Activated naive CD8-positive, alpha-beta T cell treated with anti-CD3 and anti-CD28 coated beads, Interleukin-2, amount 10 ng/mL, durations not matched to agents 7 days and 5 days (primary cell): Measurements from ENCODE around the gene PPP4R2. TPM values are rescaled to one million over a fixed set of nuclear protein-coding genes. Genes with fewer than 3 reads are reported as not detected.
A peak's percentile ranks its signal among the peaks of the same experiment; 100 is the strongest.
"Not testable (repeated sequence)": the region's sequence is repeated elsewhere in the genome, so short reads cannot be mapped to it uniquely, and the experiment has no call there.

Experiments
- ATAC-seq: fragments of 150-1000 bp; cut with Tn5 transposase; one replicate; pipeline ENCODE4 v1.10.0; 2021; ENCODE audit warnings: low read depth, moderate library complexity
- POLR2A ChIA-PET: fragments of 350-600 bp; sonication (Branson Sonifier 250); formaldehyde crosslinking; loops from one replicate; lab custom pipeline; 2021; ENCODE audit warnings: antibody characterized with exemption; lab: Charles Lee
- DNase-seq: peaks from one replicate; pipeline ENCODE4 v3.0.0; 2021
- H3K27ac Mint-ChIP-seq: one replicate; pipeline ENCODE4 v1.8.0; 2022; ENCODE audit warnings: mild to moderate bottlenecking, mixed read lengths
- H3K27me3 Mint-ChIP-seq: one replicate; pipeline ENCODE4 v1.8.0; 2022; ENCODE audit warnings: mild to moderate bottlenecking, moderate library complexity, mixed read lengths
- H3K36me3 Mint-ChIP-seq: one replicate; pipeline ENCODE4 v1.8.0; 2021; ENCODE audit warnings: mild to moderate bottlenecking, mixed read lengths
- H3K4me1 Mint-ChIP-seq: one replicate; pipeline ENCODE4 v1.8.0; 2021; ENCODE audit warnings: mixed read lengths
- H3K4me3 Mint-ChIP-seq: one replicate; pipeline ENCODE4 v1.8.0; 2022; ENCODE audit warnings: mild to moderate bottlenecking, moderate library complexity, mixed read lengths
- H3K9me3 Mint-ChIP-seq: one replicate; pipeline ENCODE4 v1.8.0; 2021; ENCODE audit warnings: mixed read lengths
- total RNA-seq, 2 experiments: library from RNA; stranded (reverse); gene quantifications; one replicate each; pipeline ENCODE4 v1.2.3, GENCODE V29; 2021

PPP4R2 gene
- total RNA-seq, 2 experiments from 2014 or later: 66.3 to 72.0 TPM

DNA sequence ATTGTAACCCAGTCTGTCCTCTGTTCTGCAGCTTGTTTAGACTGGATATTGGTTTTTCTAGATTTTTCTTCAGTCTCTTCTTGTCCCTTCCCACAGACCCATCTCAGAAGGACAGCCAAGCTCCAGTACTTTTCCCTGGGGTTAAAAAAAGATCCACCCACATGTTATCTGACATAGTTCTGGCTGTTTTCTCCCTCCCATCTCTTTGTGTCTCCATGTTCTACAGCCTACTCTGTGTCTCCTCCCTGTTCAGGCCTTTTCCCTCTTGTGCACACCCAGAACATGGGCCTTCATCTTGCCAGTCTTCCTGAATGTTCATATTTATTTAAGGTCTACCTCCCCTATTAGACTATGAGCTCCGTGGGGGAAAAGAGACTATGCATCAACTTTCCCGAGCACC, 5.1 kb upstream of the PPP4R2 start:
- no peaks in the 10 kb centered on the region for H3K36me3 Mint-ChIP-seq
- DNase-seq: no peak
- POLR2A ChIA-PET: no interaction called here
- no peak overlapping the region for H3K4me3 Mint-ChIP-seq
- no peak for ATAC-seq
- H3K27me3 Mint-ChIP-seq: no peaks in the 10 kb centered on the region
- no peaks in the 10 kb centered on the region for H3K4me1 Mint-ChIP-seq
- H3K9me3 Mint-ChIP-seq: no peaks in the 10 kb centered on the region
- no peak overlapping the region for H3K27ac Mint-ChIP-seq

DNA sequence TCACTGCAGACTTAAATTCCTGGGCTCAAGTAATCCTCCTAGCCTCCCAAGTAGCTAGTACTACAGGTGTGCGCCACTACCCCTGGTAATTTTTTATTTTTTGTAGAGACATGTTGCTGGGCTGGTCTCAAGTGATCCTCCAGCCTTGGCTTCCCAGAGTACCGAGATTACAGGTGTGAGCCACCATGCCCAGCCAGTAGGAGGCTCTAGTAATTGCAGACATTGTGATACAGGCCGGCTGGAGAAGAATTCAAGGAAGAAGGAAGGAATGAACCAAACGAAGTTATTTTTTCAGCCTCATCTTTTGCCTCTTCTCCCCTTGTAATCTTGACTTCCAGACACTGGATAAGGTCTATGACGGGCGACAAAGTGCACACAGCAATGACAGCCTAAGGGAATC, 3.2 kb upstream of the PPP4R2 start:
- DNase-seq (no peak), ATAC-seq (no peak)
- POLR2A ChIA-PET: no interaction called here
- Mint-ChIP-seq H3K4me1 (peaks cover 5% of the 10 kb centered on the region), H3K9me3 (no peaks in the 10 kb centered on the region), H3K4me3 (no peak overlapping the region), H3K27ac (no peak overlapping the region), H3K36me3 (peaks cover 5% of the 10 kb centered on the region), H3K27me3 (no peaks in the 10 kb centered on the region)

DNA sequence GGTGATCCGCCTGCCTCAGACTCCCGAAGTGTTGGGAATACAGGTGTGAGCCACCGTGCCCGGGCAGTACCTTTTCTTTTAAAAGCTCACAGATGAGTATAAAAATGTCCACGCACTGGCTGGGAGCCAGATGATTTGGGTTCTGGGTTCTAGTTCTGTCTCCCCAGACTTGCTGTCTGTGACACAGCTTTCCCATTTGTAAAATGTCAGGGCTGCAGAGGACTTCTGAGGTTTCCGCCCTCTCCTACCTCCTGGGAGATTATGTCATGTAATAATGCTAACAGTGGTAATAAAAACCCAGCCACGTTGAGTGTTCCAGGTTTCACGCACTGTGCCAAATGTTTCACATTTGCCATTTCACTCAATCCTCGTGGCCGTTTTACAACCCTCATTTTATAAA, 1.3 kb upstream of the PPP4R2 start:
- H3K4me3 Mint-ChIP-seq: no peak overlapping the region
- H3K36me3 Mint-ChIP-seq: peaks cover 16% of the 10 kb centered on the region
- no peak for DNase-seq
- H3K27ac Mint-ChIP-seq: no peak overlapping the region
- no peak for ATAC-seq
- H3K9me3 Mint-ChIP-seq: no peaks in the 10 kb centered on the region
- peaks cover 22% of the 10 kb centered on the region for H3K4me1 Mint-ChIP-seq
- POLR2A ChIA-PET: interaction anchor here (3.7 kb wide), 1 partner anchor 29 kb away, joined by 12 read pairs; no protein-coding TSS in a partner anchor
- no peaks in the 10 kb centered on the region for H3K27me3 Mint-ChIP-seq

DNA sequence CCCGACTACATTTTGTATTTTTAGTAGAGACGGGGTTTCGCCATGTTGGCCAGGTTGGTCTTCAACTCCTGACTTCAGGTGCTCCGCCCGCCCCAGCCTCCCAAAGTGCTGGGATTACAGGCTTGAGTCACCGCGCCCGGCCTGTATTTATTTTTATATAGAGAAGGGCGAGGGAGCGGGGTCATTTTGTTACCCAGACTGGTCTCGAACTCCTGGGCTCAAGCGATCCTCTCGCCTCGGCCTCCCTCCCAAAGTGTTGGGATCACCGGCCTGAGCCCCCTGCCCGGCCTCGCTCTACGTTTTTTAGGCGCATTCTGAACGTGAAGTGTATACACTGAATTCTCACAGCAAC, 514 bp upstream of the PPP4R2 start:
- Mint-ChIP-seq H3K27me3 (no peaks in the 10 kb centered on the region), H3K36me3 (peaks cover 22% of the 10 kb centered on the region), H3K4me1 (peaks cover 28% of the 10 kb centered on the region), H3K9me3 (no peaks in the 10 kb centered on the region), H3K27ac (peak overlapping the region; percentile 91), H3K4me3 (peak overlapping the region; percentile 95)
- POLR2A ChIA-PET: interaction anchor here (3.7 kb wide), 1 partner anchor 30 kb away, joined by 12 read pairs; no protein-coding TSS in a partner anchor
- ATAC-seq (no peak), DNase-seq (no peak)

- Mint-ChIP-seq H3K9me3 (no peaks in the 10 kb centered on the region), H3K27me3 (no peaks in the 10 kb centered on the region), H3K27ac (peak overlapping the region; percentile 91), H3K36me3 (peaks cover 27% of the 10 kb centered on the region), H3K4me3 (peak overlapping the region; percentile 95), H3K4me1 (peaks cover 31% of the 10 kb centered on the region)
- ATAC-seq (peak; percentile 31), DNase-seq (peak; percentile 31)
- POLR2A ChIA-PET: interaction anchor here (0.6 to 3.7 kb wide), 6 partner anchors 18 to 514 kb away, joined by 3 to 12 read pairs (median 3); partner anchors contain the start of gene SHQ1
These were observed 880 bp downstream of the PPP4R2 start for GRCh38 chr3:72997421-72997961.

- ATAC-seq (no peak), DNase-seq (no peak)
- H3K9me3 Mint-ChIP-seq: no peaks in the 10 kb centered on the region
- POLR2A ChIA-PET: no interaction called here
- peak overlapping the region; percentile 52 for H3K27ac Mint-ChIP-seq
- H3K27me3 Mint-ChIP-seq: no peaks in the 10 kb centered on the region
- H3K36me3 Mint-ChIP-seq: peaks cover 33% of the 10 kb centered on the region
- H3K4me3 Mint-ChIP-seq: peak overlapping the region; percentile 95
- peaks cover 33% of the 10 kb centered on the region for H3K4me1 Mint-ChIP-seq
These were observed 1.9 kb downstream of the PPP4R2 start for GRCh38 chr3:72998466-72998865.

GRCh38 chr3:72999951-73000350, 3.3 kb downstream of the PPP4R2 start:
- POLR2A ChIA-PET: interaction anchor here (0.8 kb wide), 1 partner anchor 57 kb away, joined by 3 read pairs; no protein-coding TSS in a partner anchor
- peaks cover 39% of the 10 kb centered on the region for H3K4me1 Mint-ChIP-seq
- peaks cover 44% of the 10 kb centered on the region for H3K36me3 Mint-ChIP-seq
- no peak for ATAC-seq
- peak overlapping the region; percentile 95 for H3K4me3 Mint-ChIP-seq
- peak overlapping the region; percentile 59 for H3K27ac Mint-ChIP-seq
- H3K27me3 Mint-ChIP-seq: no peaks in the 10 kb centered on the region
- DNase-seq: no peak
- H3K9me3 Mint-ChIP-seq: no peaks in the 10 kb centered on the region

GRCh38 chr3:73003050-73003449, 6.4 kb downstream of the PPP4R2 start:
- POLR2A ChIA-PET: interaction anchor here (0.7 kb wide), 1 partner anchor 88 kb away, joined by 3 read pairs; no protein-coding TSS in a partner anchor
- peaks cover 61% of the 10 kb centered on the region for H3K36me3 Mint-ChIP-seq
- H3K27ac Mint-ChIP-seq, DNase-seq, H3K4me3 Mint-ChIP-seq, H3K27me3 Mint-ChIP-seq, H3K9me3 Mint-ChIP-seq, ATAC-seq: not testable (repeated sequence)
- H3K4me1 Mint-ChIP-seq: peaks cover 42% of the 10 kb centered on the region

DNA sequence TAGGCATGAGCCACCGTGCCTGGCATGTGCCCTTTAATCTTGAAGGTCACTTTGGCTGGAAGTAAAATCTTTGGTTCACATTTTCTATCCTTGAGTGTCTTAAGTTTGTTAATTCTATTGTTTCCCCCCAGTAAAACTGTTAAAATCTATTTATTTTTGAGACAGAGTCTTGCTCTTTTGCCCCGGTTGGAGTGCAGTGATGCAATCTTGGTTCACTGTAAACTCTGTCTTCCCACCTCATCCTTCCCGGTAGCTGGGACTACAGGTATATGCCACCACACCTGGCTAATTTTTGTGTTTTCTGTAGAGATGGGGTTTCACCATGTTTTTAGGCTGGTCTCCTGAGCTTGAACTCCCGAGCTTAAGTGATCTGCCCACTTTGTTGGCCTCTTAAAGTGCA, 7.7 kb downstream of the PPP4R2 start:
- H3K27ac Mint-ChIP-seq: peak overlapping the region; percentile 20
- H3K4me1 Mint-ChIP-seq: peaks cover 42% of the 10 kb centered on the region
- DNase-seq (no peak), ATAC-seq (no peak)
- no peak overlapping the region for H3K4me3 Mint-ChIP-seq
- H3K27me3 Mint-ChIP-seq: no peaks in the 10 kb centered on the region
- H3K9me3 Mint-ChIP-seq: no peaks in the 10 kb centered on the region
- peaks cover 59% of the 10 kb centered on the region for H3K36me3 Mint-ChIP-seq
- POLR2A ChIA-PET: interaction anchor here (0.8 kb wide), 1 partner anchor 12 kb away, joined by 5 read pairs; no protein-coding TSS in a partner anchor

DNA sequence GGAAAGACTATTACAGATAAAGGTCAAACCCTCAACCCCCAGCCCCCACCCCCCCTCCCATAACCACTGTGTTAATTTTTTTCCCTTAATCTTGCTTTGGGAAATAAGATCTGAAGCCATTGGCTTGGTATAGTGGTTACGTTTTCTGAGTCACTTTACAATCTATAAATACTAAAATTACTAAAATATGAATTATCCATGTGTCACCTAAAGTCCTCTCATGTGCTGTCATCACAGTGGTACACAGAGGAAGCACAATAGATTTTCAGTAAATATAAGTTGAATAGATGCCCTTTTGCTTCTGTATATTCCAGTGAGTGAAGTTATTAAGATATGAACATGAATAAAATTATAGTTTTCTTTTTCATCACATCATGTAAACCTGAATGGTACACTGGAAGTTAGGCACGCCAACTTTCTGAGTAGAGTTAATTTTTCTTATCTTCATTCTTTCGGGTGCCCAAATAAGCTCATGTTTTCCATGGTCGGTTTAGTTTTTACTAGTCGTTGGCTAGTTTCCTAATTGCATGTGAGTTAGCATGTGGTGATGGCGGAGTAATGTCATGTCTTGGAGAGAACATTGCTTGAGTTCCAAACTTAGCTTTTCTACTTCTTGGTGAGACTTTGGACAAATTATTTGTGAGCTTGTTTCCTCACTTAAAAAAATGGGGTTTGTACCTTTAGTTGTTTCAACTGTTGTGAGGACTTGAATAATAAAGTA, 11.5 kb downstream of the PPP4R2 start:
- H3K36me3 Mint-ChIP-seq: peaks cover 44% of the 10 kb centered on the region
- ATAC-seq (no peak), DNase-seq (no peak)
- no peaks in the 10 kb centered on the region for H3K27me3 Mint-ChIP-seq
- no peaks in the 10 kb centered on the region for H3K9me3 Mint-ChIP-seq
- POLR2A ChIA-PET: interaction anchor here (0.5 to 1.0 kb wide), 2 partner anchors 14 to 1717 kb away, joined by 3 read pairs; no protein-coding TSS in a partner anchor
- no peak overlapping the region for H3K4me3 Mint-ChIP-seq
- H3K4me1 Mint-ChIP-seq: peaks cover 35% of the 10 kb centered on the region
- no peak overlapping the region for H3K27ac Mint-ChIP-seq

DNA sequence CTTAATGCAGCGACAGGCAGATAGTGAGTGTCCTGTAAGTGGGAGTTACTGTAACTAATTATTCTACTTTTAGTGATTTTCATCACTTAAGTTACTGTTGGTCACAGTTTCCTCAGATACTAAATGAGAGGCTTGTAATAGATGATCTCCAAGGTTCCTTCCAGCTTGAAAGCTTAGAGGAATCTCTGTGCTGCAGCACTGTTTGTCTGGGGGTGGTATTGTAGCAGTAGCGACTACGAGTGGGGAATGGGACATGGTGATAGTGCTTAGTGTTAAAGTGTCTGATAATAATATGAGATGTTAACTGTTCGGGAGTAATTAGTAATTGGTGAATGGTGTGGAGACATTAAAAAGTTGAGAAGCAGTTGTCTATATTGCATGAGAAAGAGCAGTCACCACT, 12.4 kb downstream of the PPP4R2 start:
- H3K27me3 Mint-ChIP-seq: no peaks in the 10 kb centered on the region
- peaks cover 34% of the 10 kb centered on the region for H3K4me1 Mint-ChIP-seq
- peaks cover 40% of the 10 kb centered on the region for H3K36me3 Mint-ChIP-seq
- H3K27ac Mint-ChIP-seq: no peak overlapping the region
- ATAC-seq (no peak), DNase-seq (no peak)
- no peaks in the 10 kb centered on the region for H3K9me3 Mint-ChIP-seq
- no peak overlapping the region for H3K4me3 Mint-ChIP-seq
- POLR2A ChIA-PET: interaction anchor here (1.0 kb wide), 1 partner anchor 13 kb away, joined by 3 read pairs; no protein-coding TSS in a partner anchor

DNA sequence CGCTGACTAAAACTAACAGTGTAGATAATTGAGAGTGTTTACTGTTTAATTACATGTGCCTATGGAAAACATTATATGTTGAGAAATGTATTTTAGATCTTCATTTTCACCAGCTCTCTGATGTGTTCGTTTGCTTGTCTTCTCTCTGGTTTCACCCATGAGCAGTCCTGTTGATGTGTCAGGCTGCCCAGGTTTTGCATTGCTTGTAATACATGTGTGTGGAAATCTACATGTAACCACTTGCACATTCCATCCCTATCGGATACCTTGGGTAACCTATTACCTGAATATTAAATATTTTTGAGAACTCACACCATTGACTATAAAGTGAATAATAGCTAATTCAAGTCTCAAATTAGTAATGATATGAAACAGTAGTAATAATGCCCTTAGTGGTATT, 13.1 kb downstream of the PPP4R2 start:
- Mint-ChIP-seq H3K4me1 (peaks cover 28% of the 10 kb centered on the region), H3K27me3 (no peaks in the 10 kb centered on the region), H3K9me3 (no peaks in the 10 kb centered on the region), H3K27ac (no peak overlapping the region), H3K4me3 (no peak overlapping the region), H3K36me3 (peaks cover 33% of the 10 kb centered on the region)
- ATAC-seq (no peak), DNase-seq (no peak)
- POLR2A ChIA-PET: no interaction called here

DNA sequence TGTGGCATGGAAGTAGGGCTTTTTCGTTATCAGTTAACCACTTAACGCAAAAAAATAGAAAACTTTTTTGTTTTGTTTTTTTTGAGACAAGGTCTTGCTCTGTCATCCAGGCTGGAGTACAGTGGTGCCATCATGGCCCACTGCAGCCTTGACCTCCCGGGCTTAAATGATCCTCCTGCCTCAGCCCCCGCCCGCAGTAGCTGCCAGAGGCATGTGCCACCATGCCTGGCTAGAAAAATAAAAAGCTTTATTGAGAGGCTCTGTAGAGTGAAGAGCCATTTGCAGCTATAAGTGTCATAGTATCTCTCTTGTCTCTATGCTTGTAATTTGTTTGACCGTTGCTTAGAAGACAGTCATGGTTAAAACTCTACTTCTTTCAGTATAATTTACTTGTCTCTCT, 13.5 kb downstream of the PPP4R2 start:
- DNase-seq (no peak), ATAC-seq (no peak)
- POLR2A ChIA-PET: no interaction called here
- no peak overlapping the region for H3K27ac Mint-ChIP-seq
- peaks cover 31% of the 10 kb centered on the region for H3K36me3 Mint-ChIP-seq
- H3K4me1 Mint-ChIP-seq: peaks cover 28% of the 10 kb centered on the region
- no peaks in the 10 kb centered on the region for H3K27me3 Mint-ChIP-seq
- no peak overlapping the region for H3K4me3 Mint-ChIP-seq
- no peaks in the 10 kb centered on the region for H3K9me3 Mint-ChIP-seq

DNA sequence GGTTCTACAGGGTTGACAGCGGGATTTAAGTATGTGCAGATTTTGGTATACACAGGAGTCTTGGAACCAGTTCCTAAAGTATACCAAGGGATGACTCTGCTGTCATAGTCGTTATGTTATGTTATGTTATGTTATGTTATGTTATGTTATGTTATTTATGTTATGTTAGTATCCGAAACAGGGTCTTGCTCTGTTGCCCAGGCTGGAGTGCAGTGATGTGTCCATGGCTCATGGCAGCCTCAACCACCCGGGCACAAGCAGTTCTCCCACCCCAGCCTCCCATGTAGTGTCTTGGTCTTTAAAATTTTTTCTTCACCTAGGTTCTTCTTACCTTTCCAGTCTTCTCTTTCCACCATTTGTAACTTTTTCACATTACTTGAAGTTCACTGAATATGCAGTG, 21.7 kb downstream of the PPP4R2 start:
- H3K4me3 Mint-ChIP-seq: no peak overlapping the region
- peaks cover 31% of the 10 kb centered on the region for H3K36me3 Mint-ChIP-seq

More for the DNA sequence above, 21.7 kb downstream of the PPP4R2 start:
- ATAC-seq (no peak), DNase-seq (no peak)
- no peaks in the 10 kb centered on the region for H3K27me3 Mint-ChIP-seq
- H3K27ac Mint-ChIP-seq: no peak overlapping the region
- POLR2A ChIA-PET: no interaction called here
- H3K9me3 Mint-ChIP-seq: no peaks in the 10 kb centered on the region
- peaks cover 19% of the 10 kb centered on the region for H3K4me1 Mint-ChIP-seq
